ENCODE results near the gene KCNMA1. TPM values are rescaled to one million over a fixed set of nuclear protein-coding genes. Genes with fewer than 3 reads are reported as not detected.

KCNMA1 gene
- polyA plus RNA-seq, 1 of the 3 experiments (the other 2 are of a cell fraction), result 107 TPM

- TF ChIP-seq RAD21 (IDR thresholded peaks at IDR 0.05; ENCODE audit: low read length) (no peak), TCF12 (IDR thresholded peaks at IDR 0.05) (no peak), FOXM1 (IDR thresholded peaks at IDR 0.05; ENCODE audit: low read depth) (no peak), FOXJ3 (CRISPR knock-in tag; IDR thresholded peaks at IDR 0.05) (no peak), EZH2phosphoT487 (IDR thresholded peaks at IDR 0.05; ENCODE audit: borderline replicate concordance, low read depth) (no peak), RCOR1 (IDR thresholded peaks at IDR 0.05; ENCODE audit: low read length) (no peak)
- TF ChIP-seq, protein P1, sequence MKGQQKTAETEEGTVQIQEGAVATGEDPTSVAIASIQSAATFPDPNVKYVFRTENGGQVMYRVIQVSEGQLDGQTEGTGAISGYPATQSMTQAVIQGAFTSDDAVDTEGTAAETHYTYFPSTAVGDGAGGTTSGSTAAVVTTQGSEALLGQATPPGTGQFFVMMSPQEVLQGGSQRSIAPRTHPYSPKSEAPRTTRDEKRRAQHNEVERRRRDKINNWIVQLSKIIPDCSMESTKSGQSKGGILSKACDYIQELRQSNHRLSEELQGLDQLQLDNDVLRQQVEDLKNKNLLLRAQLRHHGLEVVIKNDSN (IDR thresholded peaks at IDR 0.05; ENCODE audit: borderline replicate concordance, low read depth), result no peak
Observed at GRCh38 chr10:77062381-77062780, 575.2 kb downstream of the KCNMA1 start (continued).

DNA sequence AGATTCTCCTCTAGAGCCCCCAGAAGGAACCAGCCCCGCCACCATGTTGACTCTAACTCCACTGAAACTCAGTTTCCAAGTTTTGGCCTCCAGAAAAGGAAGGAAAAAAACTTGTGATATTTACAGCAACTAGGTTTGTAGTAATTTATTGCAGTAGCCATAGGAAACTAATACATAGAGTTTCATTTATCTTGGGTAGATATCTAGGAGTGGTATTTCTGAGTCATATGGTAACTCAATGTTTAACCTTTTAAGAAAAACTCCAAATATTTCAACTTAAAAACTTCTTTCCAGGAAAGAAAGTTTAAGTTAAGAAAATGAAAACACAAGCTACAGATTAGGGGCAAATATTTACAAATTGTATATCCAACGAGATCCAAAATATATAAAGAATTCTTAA, 576.7 kb downstream of the KCNMA1 start:
- Histone ChIP-seq H3K9me3 (peaks cover 7% of the 10 kb centered on the region; the same call in 1 of the 2 replicates), H3K4me3 (ENCODE audit: low read depth in 2 of 2, low read length in 1 of 2) (no peak overlapping the region), H3K9me2 (no peaks in the 10 kb centered on the region), H3K4me1 (ENCODE audit: control insufficient read depth in 1 of 2, insufficient read depth in 2 of 2, low read depth in 1 of 2, low read length in 1 of 2) (no peaks in the 10 kb centered on the region; a peak in 1 of 4 replicates), H3K27me3 (ENCODE audit: insufficient read depth) (no peaks in the 10 kb centered on the region), H3K9ac (no peak overlapping the region), H3K4me2 (no peak overlapping the region), H2AFZ (ENCODE audit: low read depth) (no peak overlapping the region), H3K36me3 (replicated peaks in 1 of 2; ENCODE audit: control insufficient read depth in 1 of 2, insufficient read depth in 2 of 2, low read length in 1 of 2) (peaks cover 7 to 11% of the 10 kb centered on the region in 2 experiments), H3F3A (replicated peaks; ENCODE audit: insufficient read depth) (peaks cover 8% of the 10 kb centered on the region), H3K79me2 (ENCODE audit: insufficient read depth) (no peaks in the 10 kb centered on the region), H4K20me1 (ENCODE audit: insufficient read depth) (no peaks in the 10 kb centered on the region), H3K27ac (ENCODE audit: low read depth in 2 of 2, low read length in 1 of 2) (no peak overlapping the region)
- ChIA-PET POLR2A (no interaction called here), CTCF (interaction anchor here (0.8 kb wide), 1 partner anchor 19 kb away, joined by 3 read pairs; no protein-coding TSS in a partner anchor)
- no peak for DNase-seq
- TF ChIP-seq TEAD4 (IDR thresholded peaks at IDR 0.05; ENCODE audit: borderline replicate concordance, insufficient read depth) (no peak), GATA2 (CRISPR knock-in tag; IDR thresholded peaks at IDR 0.05) (no peak), SIN3A (IDR thresholded peaks at IDR 0.05; ENCODE audit: borderline replicate concordance, low read depth, low read length) (no peak), RAD21 (IDR thresholded peaks at IDR 0.05; ENCODE audit: low read length) (no peak), TCF12 (IDR thresholded peaks at IDR 0.05) (no peak), MEF2A (IDR thresholded peaks at IDR 0.05; ENCODE audit: borderline replicate concordance, low read depth) (no peak), GABPA (IDR thresholded peaks at IDR 0.05; ENCODE audit: low read depth) (no peak), POLR2AphosphoS5 (IDR thresholded peaks at IDR 0.05; ENCODE audit: low read depth, low read length) (no peak), JUND (IDR thresholded peaks at IDR 0.05) (no peak), FOXJ3 (CRISPR knock-in tag; IDR thresholded peaks at IDR 0.05) (no peak)
- TF ChIP-seq, protein P2, sequence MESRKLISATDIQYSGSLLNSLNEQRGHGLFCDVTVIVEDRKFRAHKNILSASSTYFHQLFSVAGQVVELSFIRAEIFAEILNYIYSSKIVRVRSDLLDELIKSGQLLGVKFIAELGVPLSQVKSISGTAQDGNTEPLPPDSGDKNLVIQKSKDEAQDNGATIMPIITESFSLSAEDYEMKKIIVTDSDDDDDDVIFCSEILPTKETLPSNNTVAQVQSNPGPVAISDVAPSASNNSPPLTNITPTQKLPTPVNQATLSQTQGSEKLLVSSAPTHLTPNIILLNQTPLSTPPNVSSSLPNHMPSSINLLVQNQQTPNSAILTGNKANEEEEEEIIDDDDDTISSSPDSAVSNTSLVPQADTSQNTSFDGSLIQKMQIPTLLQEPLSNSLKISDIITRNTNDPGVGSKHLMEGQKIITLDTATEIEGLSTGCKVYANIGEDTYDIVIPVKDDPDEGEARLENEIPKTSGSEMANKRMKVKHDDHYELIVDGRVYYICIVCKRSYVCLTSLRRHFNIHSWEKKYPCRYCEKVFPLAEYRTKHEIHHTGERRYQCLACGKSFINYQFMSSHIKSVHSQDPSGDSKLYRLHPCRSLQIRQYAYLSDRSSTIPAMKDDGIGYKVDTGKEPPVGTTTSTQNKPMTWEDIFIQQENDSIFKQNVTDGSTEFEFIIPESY (IDR thresholded peaks at IDR 0.05; ENCODE audit: borderline replicate concordance, low read depth), result no peak
- TF ChIP-seq, protein P3, sequence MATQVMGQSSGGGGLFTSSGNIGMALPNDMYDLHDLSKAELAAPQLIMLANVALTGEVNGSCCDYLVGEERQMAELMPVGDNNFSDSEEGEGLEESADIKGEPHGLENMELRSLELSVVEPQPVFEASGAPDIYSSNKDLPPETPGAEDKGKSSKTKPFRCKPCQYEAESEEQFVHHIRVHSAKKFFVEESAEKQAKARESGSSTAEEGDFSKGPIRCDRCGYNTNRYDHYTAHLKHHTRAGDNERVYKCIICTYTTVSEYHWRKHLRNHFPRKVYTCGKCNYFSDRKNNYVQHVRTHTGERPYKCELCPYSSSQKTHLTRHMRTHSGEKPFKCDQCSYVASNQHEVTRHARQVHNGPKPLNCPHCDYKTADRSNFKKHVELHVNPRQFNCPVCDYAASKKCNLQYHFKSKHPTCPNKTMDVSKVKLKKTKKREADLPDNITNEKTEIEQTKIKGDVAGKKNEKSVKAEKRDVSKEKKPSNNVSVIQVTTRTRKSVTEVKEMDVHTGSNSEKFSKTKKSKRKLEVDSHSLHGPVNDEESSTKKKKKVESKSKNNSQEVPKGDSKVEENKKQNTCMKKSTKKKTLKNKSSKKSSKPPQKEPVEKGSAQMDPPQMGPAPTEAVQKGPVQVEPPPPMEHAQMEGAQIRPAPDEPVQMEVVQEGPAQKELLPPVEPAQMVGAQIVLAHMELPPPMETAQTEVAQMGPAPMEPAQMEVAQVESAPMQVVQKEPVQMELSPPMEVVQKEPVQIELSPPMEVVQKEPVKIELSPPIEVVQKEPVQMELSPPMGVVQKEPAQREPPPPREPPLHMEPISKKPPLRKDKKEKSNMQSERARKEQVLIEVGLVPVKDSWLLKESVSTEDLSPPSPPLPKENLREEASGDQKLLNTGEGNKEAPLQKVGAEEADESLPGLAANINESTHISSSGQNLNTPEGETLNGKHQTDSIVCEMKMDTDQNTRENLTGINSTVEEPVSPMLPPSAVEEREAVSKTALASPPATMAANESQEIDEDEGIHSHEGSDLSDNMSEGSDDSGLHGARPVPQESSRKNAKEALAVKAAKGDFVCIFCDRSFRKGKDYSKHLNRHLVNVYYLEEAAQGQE (IDR thresholded peaks at IDR 0.05; ENCODE audit: low read depth, low read length), result no peak
- TF ChIP-seq, protein P4, sequence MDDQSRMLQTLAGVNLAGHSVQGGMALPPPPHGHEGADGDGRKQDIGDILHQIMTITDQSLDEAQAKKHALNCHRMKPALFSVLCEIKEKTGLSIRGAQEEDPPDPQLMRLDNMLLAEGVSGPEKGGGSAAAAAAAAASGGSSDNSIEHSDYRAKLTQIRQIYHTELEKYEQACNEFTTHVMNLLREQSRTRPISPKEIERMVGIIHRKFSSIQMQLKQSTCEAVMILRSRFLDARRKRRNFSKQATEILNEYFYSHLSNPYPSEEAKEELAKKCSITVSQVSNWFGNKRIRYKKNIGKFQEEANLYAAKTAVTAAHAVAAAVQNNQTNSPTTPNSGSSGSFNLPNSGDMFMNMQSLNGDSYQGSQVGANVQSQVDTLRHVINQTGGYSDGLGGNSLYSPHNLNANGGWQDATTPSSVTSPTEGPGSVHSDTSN (IDR thresholded peaks at IDR 0.05), result no peak
- TF ChIP-seq, protein P5, sequence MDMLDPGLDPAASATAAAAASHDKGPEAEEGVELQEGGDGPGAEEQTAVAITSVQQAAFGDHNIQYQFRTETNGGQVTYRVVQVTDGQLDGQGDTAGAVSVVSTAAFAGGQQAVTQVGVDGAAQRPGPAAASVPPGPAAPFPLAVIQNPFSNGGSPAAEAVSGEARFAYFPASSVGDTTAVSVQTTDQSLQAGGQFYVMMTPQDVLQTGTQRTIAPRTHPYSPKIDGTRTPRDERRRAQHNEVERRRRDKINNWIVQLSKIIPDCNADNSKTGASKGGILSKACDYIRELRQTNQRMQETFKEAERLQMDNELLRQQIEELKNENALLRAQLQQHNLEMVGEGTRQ (IDR thresholded peaks at IDR 0.05; ENCODE audit: borderline replicate concordance, low read depth, low read length), result no peak
- TF ChIP-seq, protein P1 (IDR thresholded peaks at IDR 0.05; ENCODE audit: borderline replicate concordance, low read depth), result no peak
- WGBS (ENCODE audit: low lambda C conversion rate), result 77% methylated on average over 2 of the region's 2 CpGs

Measured in SK-N-SH (cell line).